ENCODE data around the gene PPIL1.
"Not testable (repeated sequence)": the region's sequence is repeated elsewhere in the genome, so short reads cannot be mapped to it uniquely, and the experiment has no call there.

Gene PPIL1

DNA sequence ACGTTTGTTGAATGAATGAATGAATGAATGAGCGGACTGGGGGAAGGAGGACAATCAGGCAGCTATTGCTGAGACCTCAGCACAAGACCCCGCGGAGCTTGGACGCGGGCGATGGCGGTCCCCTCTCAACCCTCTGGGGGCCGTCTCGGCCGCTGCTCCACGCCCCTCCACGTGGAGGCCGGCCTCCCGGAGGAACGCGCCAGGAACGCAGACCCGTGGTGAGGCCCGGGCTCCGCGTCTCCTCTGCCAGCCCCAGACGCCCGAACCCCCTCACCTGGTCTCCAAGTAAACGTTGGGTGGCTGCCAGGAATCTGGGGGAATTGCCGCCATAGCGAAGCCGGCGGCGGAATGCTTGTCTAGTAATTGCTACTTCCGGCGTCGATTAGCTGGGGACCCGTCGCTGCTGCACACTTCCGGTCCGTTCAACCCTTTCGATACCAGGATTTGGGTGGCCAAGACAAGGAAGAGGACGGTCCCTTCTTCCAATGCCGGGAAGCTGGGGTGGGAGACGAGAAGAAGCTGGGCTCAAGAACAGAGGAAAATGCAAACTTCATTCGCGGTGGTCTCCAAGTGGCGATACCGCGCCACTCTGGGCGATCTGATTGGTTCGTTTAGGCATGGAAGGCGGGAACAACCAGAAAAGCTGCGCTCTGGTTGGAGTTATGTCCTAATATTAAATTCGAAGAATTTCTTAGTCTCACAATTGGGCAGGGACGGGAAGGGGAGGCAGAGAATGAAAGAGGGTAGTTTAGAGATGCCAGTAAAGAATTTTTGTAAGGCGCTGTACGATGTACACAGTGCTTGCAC, at the start of gene PPIL1:
Gene PPIL1 (minus strand): TSS at position 361 of the 807 bp plus-strand sequence. CDS start 31 bp downstream, at position 330.
- DNase-seq (ENCODE audit: low read depth in 2 of 2) = peak; percentile 58 to 62

DNA sequence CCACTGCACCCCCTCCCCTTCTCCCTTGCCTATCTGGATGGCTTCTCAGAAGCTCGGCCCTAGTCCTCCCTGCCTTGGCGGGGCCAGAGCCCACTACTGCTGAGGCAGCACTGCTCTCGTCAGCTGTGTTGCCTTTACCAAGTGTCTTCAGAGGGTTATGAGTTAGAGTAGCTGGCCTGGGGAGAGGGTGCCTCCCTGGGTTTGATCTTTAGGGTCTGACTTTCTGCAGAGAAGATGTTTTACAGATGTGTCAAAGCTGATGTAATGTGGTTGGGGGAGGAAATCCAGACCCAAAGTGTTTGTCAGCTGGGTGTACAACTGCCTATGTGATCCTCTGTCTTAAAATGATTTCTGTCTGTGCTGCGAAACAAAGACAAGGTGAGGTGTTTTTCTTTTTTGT, 49.5 kb upstream of the PPIL1 start:
- no peak for DNase-seq (ENCODE audit: low read depth in 2 of 2)

DNA sequence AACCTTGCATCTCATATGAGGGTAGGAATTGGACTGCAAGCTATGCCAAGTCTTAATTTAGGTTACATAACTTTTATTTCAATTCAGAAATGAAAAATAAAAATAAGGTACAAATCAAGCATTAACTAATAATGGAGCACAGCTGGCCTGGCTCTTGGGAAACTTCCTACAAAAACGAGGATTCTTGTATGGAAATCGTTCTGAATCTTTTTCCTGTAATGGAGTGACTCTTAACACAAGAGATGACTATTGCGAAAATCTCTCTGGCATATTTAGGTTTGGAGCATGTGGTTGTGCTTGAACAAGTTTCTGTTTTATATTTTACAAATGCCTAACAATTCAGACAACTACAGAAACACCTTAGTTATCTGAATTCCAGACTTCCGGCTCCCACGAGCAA, 45.9 kb upstream of the PPIL1 start:
- no peak for DNase-seq (ENCODE audit: low read depth in 2 of 2)

DNA sequence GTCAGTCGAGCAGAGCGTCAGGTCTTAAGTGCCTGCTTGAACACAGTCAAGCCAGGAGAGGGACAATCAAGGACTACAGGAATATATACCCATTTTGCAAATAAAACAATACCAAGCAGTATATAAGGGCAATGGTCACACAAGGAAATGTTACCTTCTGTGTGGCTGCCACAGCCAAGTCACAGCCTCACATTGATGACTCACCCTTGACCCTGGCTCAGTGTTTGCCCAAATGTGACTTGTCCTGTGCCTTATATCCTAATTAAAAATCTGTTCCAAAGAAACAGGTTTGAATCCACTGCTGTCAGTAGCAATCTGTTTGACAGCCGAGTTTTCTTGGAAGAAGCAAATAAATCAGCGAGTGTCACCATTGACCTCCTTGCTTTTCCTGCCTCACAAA, 45.4 kb upstream of the PPIL1 start:
- no peak for DNase-seq (ENCODE audit: low read depth in 2 of 2)

DNA sequence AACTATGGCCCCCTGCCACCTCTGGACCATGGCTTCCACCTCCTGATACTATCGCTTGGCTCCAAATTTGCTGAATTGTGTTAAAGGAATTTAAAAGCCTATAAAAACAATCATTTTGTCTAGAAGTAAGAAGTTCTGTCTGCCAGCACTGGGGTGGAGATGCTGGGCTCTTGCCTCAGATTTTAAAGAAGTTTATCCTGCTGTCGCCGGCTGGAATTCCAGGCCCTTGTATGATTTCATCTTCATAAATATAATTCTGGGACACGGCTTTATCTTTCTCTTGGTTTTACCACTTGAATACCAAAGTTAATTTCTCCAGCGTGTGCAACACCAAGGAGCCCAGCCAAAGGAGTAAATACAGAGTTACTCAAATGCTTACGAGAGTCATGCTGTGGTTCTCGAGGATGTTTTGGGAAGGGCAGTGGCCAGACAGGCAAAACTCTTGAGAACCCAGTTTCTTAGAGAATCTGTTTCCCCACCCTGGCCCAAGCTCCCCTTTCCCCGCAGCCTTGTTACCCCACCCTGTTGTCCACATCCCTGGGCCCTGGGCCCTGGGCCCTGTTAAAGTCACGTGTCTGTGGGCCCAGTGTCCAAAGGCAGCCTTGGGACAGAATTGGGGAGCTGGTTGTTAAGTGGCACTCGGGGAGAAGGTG, 43.1 kb upstream of the PPIL1 start:
- no peak for DNase-seq (ENCODE audit: low read depth in 2 of 2)

DNA sequence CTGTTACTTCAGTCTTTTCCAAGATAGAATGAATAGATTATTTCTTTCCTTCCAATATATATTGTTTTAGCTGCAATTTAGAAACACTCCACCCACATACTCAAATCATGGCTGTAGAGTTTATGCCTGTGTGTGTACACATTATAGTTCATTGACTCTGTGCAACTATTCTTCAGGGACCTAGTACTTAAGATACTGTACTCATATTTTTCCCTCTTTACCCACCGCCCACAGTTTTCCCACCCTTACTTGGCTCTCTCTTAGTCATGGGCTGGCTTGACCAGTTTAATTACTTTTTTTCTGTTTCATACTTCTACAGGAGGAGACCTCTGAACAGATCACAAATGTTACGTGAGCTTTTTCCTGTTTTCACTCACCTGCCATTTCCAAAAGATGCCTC, 41.5 kb upstream of the PPIL1 start:
- no peak for DNase-seq (ENCODE audit: low read depth in 2 of 2)

DNA sequence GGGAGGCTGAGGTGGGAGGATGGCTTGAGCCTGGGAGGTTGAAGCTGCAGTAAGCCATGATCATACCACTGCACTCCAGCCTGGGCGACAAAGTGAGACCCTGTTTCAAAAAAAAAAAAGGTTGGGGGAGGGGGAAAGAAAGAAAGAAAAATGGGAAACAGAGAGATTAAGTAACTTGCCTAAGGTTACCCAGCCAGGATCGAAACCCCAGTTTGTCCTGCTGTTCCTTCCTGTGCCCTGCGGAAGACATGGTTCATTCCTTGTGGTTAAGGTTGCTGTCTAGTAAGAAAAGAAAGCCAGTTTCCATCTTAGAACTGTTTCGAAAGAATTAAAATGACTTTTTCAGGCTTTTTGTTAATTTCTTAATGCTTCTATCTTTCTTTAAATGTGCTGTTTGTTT, 41.0 kb upstream of the PPIL1 start:
- DNase-seq (ENCODE audit: low read depth in 2 of 2) = no peak

DNA sequence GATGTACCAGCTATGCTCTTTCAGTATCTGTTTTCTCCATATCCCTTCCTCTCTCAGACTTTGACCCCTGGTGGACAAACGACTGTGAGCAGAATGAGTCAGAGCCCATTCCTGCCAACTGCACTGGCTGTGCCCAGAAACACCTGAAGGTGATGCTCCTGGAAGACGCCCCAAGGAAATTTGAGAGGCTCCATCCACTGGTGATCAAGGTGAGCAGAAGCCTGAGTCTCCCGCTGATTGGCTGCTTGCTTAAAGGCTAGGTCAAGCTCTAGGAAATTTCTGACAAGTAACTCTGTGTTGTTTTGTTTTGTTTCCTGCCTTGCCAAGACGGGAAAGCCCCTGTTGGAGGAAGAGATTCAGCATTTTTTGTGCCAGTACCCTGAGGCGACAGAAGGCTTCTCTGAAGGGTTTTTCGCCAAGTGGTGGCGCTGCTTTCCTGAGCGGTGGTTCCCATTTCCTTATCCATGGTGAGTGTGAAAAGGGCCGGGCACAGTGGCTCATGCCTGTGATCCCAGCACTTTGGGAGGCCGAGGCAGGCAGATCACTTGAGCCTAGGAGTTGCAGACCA, 39.7 kb upstream of the PPIL1 start:
- peak in 1 of 2 donors; percentile 6 for DNase-seq (ENCODE audit: low read depth in 2 of 2)

DNA sequence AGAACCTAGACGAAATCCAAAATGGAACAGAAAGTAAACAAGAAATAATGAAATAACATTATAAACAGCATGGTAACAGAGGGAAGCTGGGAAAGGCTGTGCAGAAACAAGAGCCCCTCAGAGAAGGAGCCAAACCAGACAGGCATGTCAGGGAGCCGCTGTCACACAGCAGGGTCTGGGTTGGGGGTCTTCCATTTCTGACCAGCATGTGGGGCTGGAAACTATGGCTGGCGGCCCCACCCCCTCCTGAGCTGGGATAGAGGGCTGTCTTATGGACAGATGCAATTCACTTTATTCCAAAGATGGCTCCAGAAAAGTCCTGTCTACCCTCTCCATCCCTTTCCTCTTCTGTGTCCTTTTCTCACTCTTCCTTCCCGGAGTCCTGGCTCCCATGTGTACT, 38.5 kb upstream of the PPIL1 start:
- no peak for DNase-seq (ENCODE audit: low read depth in 2 of 2)

DNA sequence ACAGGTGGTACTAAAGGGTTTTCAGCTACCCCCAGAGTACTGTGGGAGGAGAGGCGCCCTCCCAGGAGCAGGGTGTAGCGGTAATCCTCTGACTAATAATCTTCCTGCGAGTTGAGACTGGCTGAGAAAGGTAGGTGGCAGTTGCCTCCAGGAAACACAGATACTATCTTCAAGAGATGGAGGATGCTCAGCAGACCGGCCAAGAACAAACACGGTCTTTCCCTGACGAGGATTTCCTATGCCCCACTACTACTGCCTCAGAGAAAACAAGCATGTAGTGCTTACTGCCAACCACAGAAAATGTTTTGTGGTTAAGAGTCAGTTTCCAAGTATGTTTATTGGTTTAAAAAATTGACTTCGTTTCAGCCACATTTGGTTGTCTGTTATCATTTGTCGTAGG, 38.0 kb upstream of the PPIL1 start:
- DNase-seq (ENCODE audit: low read depth in 2 of 2) = peak; percentile 10 to 46

DNA sequence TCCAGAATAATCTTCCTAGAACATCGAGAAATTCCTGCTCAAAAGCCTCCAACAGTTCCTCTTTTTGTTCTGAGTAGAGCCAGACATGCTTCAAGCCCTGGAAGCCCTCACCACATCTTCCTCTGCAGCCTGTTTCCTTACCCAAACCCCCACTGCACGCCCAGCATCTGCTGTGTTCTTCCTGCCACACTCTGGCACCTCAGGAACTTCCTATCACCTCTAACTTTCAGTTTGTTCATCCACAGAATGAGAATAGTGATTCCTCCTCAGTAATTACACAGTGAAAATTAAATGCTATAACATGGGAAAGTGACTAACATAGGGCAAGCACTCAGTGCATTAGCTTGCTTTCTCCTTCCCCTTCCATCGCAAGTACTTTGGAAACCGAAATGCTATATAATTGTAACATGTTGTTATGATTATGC, 37.4 kb upstream of the PPIL1 start:
- DNase-seq (ENCODE audit: low read depth in 2 of 2) = no peak

DNA sequence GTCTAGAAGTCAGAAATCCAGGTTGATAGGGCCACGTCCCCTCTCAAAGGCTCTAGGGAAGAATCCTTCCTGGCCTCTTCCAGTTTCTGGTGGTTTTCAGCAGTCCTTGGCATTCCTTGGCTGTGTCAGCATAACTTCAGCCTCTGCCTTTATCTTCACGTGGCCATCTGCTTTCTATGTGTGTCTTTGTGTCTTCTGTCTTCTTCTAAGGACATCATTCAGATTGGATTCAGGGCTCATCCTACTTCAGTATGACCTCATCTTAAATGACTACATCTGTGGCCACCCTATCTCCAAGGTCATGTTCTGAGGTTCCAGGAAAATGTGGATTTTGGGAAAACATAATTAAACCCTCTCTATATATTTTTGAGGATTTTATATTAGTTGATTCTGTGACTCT, 34.1 kb upstream of the PPIL1 start:
- DNase-seq (ENCODE audit: low read depth in 2 of 2) = no peak

DNA sequence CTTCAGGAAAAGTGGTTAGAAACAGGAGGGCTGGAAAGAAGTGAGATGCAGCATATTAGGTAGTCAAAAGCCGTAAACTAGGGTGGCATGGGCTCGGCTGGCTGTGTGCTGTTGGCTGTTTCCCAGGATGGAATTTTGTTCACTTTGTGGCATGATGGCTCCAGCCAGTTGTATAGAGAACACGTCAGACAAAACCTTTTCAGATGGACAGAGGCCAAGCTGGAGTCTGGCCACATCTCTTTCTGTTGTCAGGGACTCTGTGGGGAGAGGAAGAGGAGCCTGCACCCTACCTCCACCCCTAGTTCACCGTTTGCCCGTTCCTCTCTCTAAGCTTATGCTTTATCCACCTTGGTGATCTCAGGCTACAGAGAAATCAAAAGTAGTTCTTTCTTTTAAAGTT, 33.2 kb upstream of the PPIL1 start:
- DNase-seq (ENCODE audit: low read depth in 2 of 2) = no peak

DNA sequence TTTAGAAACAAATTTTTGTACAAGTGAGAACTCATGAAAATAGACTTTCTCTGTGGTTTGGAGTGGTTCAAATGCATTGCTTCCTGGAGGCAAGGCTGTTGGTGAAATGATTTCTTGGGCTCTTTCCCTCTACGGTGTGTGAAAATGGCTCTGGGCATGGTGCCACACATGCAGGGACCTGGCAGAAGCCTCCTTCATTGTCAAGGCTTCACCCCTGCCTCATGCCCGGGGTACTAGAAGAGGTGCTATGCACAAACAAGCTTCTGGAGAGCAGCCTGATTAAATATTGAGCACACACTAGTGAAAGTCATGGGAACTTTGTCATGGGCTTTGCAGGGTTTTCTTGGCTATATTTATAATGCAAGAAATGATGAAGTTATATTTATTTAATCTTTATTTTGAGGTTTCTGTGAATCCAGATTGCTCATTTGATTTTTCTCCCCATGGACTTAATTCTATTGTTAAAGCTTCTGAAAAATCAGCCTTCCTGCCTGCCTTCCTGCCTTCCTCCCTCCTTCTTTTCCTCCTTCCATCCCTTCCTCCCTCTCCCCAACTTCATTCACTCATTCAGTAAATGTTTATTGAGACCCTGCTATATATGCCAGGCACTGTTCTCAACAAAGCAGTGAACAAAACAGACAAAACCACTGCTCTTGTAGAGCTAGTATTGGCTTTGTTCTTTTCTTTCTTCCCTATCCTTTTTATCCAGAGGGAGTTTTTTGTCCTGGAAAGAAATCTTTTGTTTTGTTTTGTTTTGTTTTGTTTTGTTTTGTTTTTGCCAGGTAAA, 32.1 kb upstream of the PPIL1 start:
- no peak for DNase-seq (ENCODE audit: low read depth in 2 of 2)

DNA sequence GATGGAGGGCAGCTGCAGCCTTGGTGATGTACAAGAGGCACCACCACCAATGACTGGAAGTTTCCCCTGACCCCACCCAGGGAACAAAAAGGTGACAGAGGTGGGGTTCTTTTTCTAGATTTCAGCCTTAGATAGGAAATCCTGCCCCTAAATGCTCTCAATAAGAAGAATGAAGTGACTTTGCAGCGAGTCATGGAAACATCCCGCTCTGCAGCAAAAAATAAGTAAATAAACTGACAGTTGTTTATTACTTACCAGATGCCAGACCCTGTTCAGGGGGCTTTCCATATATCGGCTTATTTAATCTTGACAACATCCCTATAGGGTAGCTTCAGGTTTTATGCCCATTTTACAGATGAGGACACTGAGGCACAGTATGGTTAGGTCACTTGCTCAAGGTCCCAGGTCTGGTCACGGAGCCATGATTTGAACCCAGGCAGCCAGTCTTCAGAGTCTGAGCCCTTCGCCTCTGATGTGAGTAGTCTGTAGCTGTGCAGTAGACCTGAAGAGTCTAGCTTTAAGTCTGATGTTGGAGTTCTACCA, 30.3 kb upstream of the PPIL1 start:
- no peak for DNase-seq (ENCODE audit: low read depth in 2 of 2)

DNA sequence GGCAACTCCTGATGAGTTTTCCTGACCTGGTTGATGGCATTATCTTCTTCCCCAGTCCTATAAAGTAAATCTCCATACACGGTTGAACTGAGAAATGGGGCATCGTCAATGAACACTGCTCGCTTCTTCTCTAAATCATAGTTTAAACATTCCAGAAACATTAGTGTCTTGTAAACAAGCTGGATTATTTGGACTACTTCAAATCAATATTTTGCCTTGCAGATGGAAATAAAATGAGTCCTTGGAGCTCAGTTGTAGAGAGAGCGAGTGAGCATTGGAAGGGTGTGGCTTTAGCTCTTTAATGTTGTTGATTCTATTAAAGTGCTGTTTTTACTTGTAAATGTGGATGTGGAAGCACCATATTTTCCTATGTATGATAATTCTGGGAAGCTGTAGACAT, 29.5 kb upstream of the PPIL1 start:
- DNase-seq (ENCODE audit: low read depth in 2 of 2) = no peak

DNA sequence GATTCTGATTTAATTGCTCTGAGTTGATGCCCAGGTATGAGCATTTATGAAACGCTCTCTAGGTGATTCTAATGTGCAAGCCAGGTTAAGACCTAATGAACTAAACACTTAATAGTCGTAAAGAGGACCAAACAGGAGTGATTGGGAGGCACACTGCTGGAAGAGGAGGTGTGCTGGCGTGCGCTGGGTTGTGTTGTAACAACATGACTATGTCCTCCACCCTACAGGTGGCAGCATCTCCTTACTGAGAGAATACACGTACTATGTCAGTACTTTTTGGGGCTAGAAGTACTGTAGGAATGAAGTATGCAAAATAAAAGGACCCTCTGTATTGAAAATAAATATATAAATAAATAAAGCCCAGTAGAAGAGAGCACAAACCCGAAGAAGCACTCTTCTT, 23.0 kb upstream of the PPIL1 start:
- DNase-seq (ENCODE audit: low read depth in 2 of 2) = no peak

DNA sequence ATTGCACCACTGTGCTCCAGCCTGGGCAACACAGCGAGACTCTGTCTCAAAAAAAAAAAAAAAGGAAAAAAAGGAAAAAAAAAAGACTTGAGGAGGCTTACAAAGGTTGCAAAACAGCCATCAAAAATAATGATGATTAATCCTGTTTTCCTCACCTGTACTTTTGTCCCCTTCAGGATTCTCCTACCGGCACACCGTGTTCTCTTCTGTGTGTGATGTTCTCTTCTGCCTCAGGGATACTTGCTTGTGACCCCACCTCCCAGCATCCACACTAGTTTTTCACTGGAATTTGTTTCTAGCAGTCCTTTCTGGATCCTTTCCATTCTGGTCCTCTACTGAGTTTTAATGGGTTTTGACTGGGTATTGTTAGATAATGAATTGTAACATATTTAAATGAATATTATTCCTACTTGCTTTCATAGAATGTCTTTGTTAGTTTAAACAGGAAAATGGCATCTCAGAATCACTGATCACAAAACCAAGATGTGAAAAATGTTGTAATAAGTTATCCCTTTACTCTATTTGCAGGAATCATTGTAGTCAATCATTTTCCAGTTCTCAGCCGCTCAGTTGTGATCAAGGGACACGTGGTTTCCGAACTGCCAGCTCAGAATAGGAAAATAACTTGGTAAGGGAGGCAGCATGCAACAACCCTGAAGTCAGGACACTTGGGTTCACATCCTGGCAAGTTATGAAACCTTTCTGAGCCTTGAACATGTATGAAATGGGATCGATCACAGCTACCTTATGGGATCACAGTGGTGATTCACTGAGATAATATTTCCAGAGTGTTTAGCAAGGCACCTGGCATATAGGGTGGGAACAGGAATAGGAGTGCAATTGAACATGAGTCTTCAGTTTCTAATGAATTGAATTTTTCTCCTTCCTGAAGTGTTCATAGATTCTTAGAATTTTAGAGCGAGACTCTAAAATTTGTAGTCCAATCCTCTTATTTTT, 19.7 kb upstream of the PPIL1 start:
- no peak for DNase-seq (ENCODE audit: low read depth in 2 of 2)

DNA sequence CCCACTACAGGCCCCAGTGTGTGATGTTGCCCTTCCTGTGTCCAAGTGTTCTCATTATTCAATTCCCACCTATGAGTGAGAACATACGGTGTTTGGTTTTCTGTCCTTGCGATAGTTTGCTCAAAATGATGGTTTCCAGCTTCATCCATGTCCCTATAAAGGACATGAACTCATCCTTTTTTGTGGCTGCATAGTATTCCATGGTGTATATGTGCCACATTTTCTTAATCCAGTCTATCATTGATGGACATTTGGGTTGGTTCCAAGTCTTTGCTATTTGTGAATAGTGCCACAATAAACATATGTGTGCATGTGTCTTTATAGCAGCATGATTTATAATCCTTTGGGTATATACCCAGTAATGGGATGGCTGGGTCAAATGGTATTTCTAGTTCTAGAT, 16.6 kb upstream of the PPIL1 start:
- not testable (repeated sequence) for DNase-seq (ENCODE audit: low read depth in 2 of 2)

DNA sequence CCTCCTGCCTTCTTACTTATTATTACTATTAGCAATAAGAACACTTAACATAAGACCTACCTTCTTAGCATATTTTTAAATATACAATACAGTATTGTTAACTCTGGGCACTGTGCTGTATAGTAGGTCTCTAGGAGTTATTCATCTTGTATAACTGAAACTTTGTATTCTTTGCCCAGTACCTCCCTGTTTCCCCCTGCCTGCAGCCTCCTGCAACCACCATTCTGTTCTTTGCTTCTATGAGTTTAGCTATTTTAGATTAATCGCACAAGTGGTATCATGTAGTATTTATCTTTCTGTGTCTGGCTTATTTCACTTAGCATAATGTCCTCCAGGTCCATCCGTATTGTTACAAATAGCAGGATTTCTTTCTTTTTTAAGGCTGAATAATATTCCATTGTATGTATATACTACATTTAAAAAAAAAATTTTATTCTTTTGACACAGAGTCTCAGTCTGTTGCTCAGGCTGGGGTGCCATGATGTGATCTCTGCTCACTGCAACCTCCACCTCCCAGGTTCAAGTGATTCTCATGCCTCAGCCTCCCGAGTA, 15.6 kb upstream of the PPIL1 start:
- no peak for DNase-seq (ENCODE audit: low read depth in 2 of 2)

Measured in stimulated activated CD4-positive, alpha-beta T cell treated with anti-CD3 and anti-CD28 coated beads, Interleukin-1b, Interleukin-23, amount 100 ng/mL, for 1 hour (primary cell).